ENCODE measurements around the gene WASF2.
"Not testable (repeated sequence)": the region's sequence is repeated elsewhere in the genome, so short reads cannot be mapped to it uniquely, and the experiment has no call there.

WASF2 gene

GRCh38 chr1:27521861-27522431 lies 32.0 kb upstream of the WASF2 start:
- DNase-seq (ENCODE audit: low spot score): peak; percentile 82

- peak; percentile 50 for DNase-seq (ENCODE audit: low spot score)
Measured at GRCh38 chr1:27521336-27521831, 31.4 kb upstream of the WASF2 start.

- DNase-seq (ENCODE audit: low spot score): no peak
Measured at GRCh38 chr1:27520651-27521050, 30.7 kb upstream of the WASF2 start.

DNA sequence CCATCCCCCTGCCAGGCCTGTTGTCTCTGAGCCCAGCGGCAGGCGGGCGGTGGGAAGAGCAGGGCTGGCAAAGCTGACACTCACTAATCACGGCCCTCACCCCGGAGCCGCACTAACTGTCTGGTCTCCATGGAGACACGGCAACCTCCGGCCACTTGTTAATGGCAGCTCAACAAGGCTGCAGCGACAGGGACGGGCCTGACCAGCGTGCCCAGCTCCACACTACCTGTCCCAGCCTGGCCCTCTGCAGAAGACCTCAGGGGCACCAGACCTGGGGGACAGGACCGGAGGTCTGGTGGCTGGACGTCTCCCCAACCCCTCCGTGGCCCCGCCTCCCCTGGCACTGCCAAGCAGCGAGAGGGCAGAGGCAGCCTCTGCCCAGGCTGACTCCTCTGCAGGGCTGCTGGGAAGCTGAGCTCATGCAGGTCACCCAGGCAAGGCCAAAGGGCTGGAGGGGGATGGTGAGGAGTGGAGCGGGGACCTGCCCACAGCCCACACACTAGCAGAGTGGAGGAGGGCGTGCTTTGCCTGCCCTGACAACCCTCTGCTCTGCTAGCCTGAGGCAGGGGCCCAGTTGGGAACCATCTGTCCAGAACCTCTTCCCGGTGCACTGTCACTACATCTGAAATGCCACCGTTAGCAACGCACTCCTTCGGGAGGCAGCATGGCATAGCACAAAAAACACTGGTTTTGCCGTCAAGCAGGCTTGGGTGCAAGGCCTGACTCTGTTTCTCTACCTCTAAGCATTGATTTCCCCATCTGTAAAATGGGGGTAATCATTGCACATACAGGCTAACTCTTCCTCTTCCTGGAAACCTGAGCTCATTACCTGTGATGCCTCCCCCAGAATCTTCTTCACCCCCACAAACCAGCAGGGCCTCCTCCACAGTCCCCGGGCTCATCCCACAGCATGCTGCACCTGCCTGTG lies 29.6 kb upstream of the WASF2 start:
- peak; percentile 67 for DNase-seq (ENCODE audit: low spot score)

GRCh38 chr1:27518808-27519207 lies 28.8 kb upstream of the WASF2 start:
- no peak for DNase-seq (ENCODE audit: low spot score)

- no peak for DNase-seq (ENCODE audit: low spot score)
Measured at GRCh38 chr1:27517907-27518718, 28.1 kb upstream of the WASF2 start.

- DNase-seq (ENCODE audit: low spot score): no peak
Measured at GRCh38 chr1:27517301-27517700, 27.3 kb upstream of the WASF2 start.

DNA sequence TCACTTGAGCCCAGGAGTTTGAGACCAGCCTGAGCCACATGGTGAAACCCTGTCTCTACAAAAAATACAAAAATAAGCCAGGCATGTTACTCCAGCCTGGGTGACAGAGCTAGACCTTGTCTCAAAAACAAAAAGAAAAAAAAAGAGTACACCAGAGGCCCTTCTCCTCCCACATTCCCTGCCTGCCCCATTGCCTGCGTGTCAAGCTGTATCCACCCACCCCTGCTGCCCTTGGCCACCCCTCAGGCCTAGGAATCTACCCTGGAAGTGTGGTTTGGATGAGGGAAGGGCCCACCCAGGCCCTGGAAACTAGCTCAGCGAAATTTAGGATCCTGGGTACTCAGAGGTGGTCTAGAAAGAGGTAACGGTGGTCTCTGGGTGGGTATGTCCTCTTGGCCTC lies 25.7 kb upstream of the WASF2 start:
- DNase-seq (ENCODE audit: low spot score): no peak

DNA sequence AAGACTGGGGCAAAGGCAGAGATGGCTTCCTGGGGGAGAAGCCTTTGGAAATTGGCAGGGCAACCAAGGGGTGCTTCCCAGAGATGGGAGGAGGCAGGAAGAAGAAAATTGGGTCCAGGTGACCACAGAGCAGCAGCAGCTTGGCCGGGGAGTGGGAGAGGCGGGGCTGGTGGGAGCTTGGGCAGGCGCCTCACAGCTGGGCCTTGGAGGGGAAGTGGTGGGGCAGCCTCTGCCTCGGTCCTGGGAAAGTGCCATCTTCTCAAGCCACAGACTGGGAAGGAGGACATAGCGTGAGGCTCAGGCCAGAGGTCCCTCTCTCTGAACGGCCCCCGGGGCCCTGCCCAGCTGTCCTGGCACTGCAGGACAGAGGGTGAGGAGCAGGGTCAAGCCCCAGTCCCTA lies 24.0 kb upstream of the WASF2 start:
- DNase-seq (ENCODE audit: low spot score): no peak

GRCh38 chr1:27513528-27513927 lies 23.6 kb upstream of the WASF2 start:
- no peak for DNase-seq (ENCODE audit: low spot score)

DNA sequence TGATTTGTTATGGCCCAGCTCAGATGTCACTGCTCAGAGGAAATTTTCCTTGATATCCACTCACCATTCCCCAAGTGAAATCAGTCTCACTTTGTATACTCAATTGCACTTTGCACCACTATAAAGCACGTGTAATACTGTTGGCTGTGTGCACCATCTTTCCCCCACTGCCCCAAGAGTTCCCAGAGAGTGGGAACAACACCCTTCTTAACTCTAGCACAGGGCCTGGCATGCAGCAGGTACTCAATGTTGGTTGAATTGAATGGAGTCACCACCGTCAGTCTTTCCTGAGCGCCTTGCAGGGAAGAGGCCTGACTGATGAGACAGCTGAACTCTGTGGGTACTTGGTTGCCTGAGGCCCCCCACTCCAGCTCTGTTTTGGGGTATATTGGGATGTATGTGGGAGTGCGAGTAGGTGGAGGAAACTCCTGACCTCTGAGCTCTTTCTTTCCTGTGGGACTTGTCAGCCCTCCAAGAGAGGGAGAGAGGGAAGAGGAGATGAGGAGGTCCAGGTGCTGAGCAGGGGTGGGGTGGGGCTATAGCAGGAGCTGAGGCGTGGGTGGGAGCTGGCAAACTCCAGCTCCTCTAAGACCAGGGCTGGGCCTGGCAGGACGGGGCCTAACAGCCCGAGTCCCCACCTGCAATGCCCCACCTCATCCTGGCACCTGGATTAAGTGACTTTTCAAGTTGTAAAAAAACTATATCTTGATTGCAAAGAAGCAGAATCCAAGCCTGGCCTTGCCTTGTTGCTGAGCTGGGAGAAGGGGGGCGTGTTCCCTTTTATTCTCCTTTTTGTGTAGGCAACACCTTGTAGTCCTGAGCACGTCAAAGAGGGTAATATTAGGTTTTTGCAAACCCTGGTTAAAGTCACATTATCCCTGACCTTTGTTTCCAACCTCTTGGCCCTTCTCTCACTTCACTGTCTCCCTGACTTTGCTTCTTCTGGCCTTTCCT lies 19.4 kb upstream of the WASF2 start:
- no peak for DNase-seq (ENCODE audit: low spot score)

- DNase-seq (ENCODE audit: low spot score): peak; percentile 47
Measured at GRCh38 chr1:27507960-27508665, 18.1 kb upstream of the WASF2 start.

DNA sequence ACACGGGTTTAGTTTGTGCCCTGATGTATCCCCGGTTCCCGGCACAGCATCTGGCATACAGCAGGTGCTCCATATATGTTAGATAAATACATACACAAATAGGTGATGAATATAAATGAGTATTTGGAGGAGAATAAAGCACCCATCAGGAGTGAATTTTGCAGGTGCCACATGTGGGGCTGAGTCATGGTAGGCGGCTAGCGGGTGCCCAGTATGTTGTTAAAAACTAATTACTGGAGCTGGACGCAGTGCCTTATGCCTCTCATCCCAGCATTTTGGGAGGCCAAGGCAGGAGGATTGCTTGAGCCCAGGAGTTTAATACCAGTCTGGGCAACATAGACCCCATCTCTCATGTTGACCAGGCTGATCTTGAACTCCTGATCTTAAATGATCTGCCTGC lies 16.7 kb upstream of the WASF2 start:
- no peak for DNase-seq (ENCODE audit: low spot score)

GRCh38 chr1:27505420-27505680 lies 15.4 kb upstream of the WASF2 start:
- DNase-seq (ENCODE audit: low spot score): no peak

DNA sequence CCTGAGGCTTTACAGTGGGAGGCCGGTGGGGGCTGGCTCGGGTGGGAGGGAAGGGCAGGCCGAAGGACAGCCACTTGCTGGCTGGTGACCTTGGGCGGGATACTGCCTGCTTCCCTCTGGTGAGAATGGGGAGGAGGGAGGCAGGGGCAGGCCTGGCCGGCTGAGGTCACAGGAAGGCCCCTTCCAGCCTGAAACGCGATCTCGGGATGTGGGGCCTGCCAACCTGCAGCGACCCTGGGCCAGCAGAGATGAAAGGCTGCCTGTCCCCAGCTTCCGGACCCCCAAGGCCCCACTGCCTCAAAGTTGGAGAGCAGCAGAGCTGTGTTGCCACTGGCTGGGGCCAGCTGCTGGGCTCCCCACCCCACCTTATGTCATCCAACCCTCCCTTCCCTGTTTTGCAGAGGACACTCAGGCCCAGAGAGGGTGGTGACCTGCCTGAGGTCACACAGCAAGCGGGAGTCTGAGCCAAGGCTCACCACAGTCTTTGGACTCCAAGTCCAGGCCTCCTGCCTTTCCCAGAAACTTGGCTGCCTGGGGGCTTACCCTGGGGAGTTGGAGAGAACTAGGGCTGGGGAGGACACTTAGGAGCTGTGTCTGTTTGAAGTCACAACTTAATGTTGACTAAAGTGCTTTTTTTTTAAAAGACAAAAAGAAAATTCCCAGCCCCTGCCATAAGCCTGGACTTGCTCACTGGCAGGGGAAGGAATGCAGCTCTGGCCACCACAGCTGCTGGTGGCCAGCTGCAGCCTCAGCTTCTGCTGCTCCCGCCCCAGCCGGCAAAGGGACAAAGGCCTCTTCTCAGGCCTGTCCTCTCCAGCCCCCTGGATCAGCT lies 14.8 kb upstream of the WASF2 start:
- peak; percentile 60 for DNase-seq (ENCODE audit: low spot score)

DNA sequence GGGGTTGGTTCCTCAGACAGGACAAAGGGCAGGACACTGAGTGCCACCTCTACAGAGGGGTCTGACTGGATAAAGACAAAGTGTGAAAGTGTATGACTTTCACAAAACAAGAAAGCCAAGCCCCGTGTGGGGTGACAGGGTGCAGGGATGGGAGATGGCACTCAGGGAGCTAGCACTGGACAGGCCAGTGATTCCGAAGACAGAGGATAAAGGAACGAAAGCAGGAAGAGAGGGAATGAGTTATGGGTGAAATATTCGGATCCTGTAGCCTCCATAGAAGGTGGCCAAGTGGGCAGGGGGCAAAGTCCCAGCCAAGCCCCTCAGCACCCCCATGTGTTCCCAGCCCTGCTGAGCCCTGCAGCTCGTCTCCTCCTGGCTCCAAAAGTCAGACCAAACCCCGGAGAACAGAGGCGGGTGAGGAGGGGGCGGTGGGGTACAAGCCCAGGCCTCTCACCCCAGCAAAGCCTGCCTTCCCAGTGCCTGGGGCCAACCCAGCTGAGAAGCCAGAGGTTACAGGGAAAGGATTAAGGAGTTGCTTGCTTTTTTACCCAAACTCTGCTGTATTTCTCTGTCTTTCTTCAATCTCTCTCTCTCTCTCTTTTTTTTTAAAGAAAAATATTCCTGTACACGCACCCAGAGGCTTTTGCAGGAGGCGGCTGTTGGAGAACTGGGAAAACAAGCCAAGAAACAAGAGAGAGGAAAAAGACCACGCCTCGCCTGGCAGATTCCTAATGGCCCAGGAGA lies 14.0 kb upstream of the WASF2 start:
- DNase-seq (ENCODE audit: low spot score): no peak

GRCh38 chr1:27503033-27503432 lies 13.1 kb upstream of the WASF2 start:
- no peak for DNase-seq (ENCODE audit: low spot score)

DNA sequence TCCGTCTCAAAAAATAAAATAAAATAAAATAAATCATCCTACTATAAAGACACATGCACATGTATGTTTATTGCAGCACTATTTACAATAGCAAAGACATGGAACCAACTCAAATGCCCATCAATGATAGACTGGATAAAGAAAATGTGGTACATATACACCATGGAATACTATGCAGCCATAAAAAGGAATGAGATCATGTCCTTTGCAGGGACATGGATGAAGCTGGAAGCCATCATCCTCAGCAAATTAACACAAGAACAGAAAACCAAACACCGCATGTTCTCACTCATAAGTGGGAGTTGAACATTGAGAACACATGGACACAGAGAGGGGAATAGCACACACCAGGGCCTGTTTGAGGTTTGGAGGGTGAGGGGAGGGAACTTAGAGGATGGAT lies 11.2 kb upstream of the WASF2 start:
- DNase-seq (ENCODE audit: low spot score): not testable (repeated sequence)

GRCh38 chr1:27499142-27499541 lies 9.2 kb upstream of the WASF2 start:
- no peak for DNase-seq (ENCODE audit: low spot score)

Measured in cerebellar cortex (tissue), 1 donor.